ENCODE data around the gene CALCOCO2.

Gene CALCOCO2

DNA sequence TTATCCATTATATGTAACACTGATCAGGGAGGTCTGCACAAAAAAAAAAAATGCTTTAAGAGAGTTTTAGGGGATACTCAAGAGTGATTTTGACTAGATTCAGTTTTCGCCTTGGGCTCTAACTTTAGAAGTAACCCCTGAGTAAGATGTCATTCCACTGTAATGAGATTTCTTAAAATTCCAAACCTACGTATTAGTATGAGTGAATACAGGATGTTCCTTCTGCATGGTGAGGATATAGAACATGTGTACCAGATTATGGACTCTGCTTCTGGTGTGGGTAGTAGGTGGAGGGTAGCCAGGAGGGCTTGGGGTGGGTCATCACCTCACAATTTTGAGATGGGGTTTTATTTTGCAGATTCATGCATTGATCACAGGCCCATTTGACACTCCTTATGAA, 81.6 kb downstream of the CALCOCO2 start:
- no peak for DNase-seq (ENCODE audit: low read depth in 4 of 4, low spot score in 1 of 4)
